ENCODE results near the gene SLC25A21.

Gene SLC25A21

GRCh38 chr14:37061697-37062096 is 110.7 kb downstream of the SLC25A21 start:
- WGBS (ENCODE audit: insufficient coverage), result 88% methylated on average over 1 of the region's 1 CpG
- ChIA-PET CTCF (no interaction called here), POLR2A (no interaction called here)
- H3K9me3 ChIP-seq (ENCODE audit: control extremely low read depth in 1 of 5, control insufficient read depth in 4 of 5, insufficient read depth in 2 of 5, low read depth in 1 of 5, low read length in 4 of 5), result no peaks in the 10 kb centered on the region
- no peak for DNase-seq
- H3K4me1 ChIP-seq (ENCODE audit: control extremely low read depth in 1 of 4, control insufficient read depth in 4 of 4, insufficient read depth in 4 of 4, low read length in 3 of 4), result no peaks in the 10 kb centered on the region
- H3K27me3 ChIP-seq (replicated peaks in 2 of 5; ENCODE audit: control insufficient read depth in 4 of 5, insufficient read depth in 5 of 5, low read length in 4 of 5), result no peaks in the 10 kb centered on the region
- no peaks in the 10 kb centered on the region for H3K36me3 ChIP-seq (ENCODE audit: control insufficient read depth in 4 of 4, insufficient read depth in 4 of 4, low read length in 3 of 4)
- H3K4me3 ChIP-seq (ENCODE audit: control insufficient read depth in 1 of 7, extremely low read depth in 1 of 7, insufficient read depth in 4 of 7, low read depth in 2 of 7, low read length in 6 of 7), result no peak overlapping the region
- no peak overlapping the region for H3K27ac ChIP-seq (ENCODE audit: insufficient read depth in 1 of 2, low read depth in 1 of 2, low read length in 2 of 2, poor library complexity in 1 of 2, severe bottlenecking in 2 of 2)

GRCh38 chr14:37060496-37061260 is 111.7 kb downstream of the SLC25A21 start:
- DNase-seq, result no peak
- ChIA-PET POLR2A (no interaction called here), CTCF (no interaction called here)
- H3K4me1 ChIP-seq (ENCODE audit: control extremely low read depth in 1 of 4, control insufficient read depth in 4 of 4, insufficient read depth in 4 of 4, low read length in 3 of 4), result no peaks in the 10 kb centered on the region
- H3K4me3 ChIP-seq (ENCODE audit: control insufficient read depth in 1 of 7, extremely low read depth in 1 of 7, insufficient read depth in 4 of 7, low read depth in 2 of 7, low read length in 6 of 7), result no peak overlapping the region
- H3K27me3 ChIP-seq (replicated peaks in 2 of 5; ENCODE audit: control insufficient read depth in 4 of 5, insufficient read depth in 5 of 5, low read length in 4 of 5), result no peaks in the 10 kb centered on the region
- WGBS (ENCODE audit: insufficient coverage), result 86% methylated on average over 1 of the region's 3 CpGs
- H3K9me3 ChIP-seq (ENCODE audit: control extremely low read depth in 1 of 5, control insufficient read depth in 4 of 5, insufficient read depth in 2 of 5, low read depth in 1 of 5, low read length in 4 of 5), result no peaks in the 10 kb centered on the region
- no peak overlapping the region for H3K27ac ChIP-seq (ENCODE audit: insufficient read depth in 1 of 2, low read depth in 1 of 2, low read length in 2 of 2, poor library complexity in 1 of 2, severe bottlenecking in 2 of 2)
- no peaks in the 10 kb centered on the region for H3K36me3 ChIP-seq (ENCODE audit: control insufficient read depth in 4 of 4, insufficient read depth in 4 of 4, low read length in 3 of 4)

GRCh38 chr14:37057776-37058175 is 114.6 kb downstream of the SLC25A21 start:
- Histone ChIP-seq H3K27me3 (replicated peaks in 2 of 5; ENCODE audit: control insufficient read depth in 4 of 5, insufficient read depth in 5 of 5, low read length in 4 of 5) (no peaks in the 10 kb centered on the region), H3K27ac (ENCODE audit: insufficient read depth in 1 of 2, low read depth in 1 of 2, low read length in 2 of 2, poor library complexity in 1 of 2, severe bottlenecking in 2 of 2) (no peak overlapping the region), H3K9me3 (ENCODE audit: control extremely low read depth in 1 of 5, control insufficient read depth in 4 of 5, insufficient read depth in 2 of 5, low read depth in 1 of 5, low read length in 4 of 5) (peaks cover 0 to 2% (median 0%) of the 10 kb centered on the region in 5 experiments), H3K36me3 (ENCODE audit: control insufficient read depth in 4 of 4, insufficient read depth in 4 of 4, low read length in 3 of 4) (no peaks in the 10 kb centered on the region), H3K4me3 (ENCODE audit: control insufficient read depth in 1 of 7, extremely low read depth in 1 of 7, insufficient read depth in 4 of 7, low read depth in 2 of 7, low read length in 6 of 7) (no peak overlapping the region), H3K4me1 (ENCODE audit: control extremely low read depth in 1 of 4, control insufficient read depth in 4 of 4, insufficient read depth in 4 of 4, low read length in 3 of 4) (no peaks in the 10 kb centered on the region)
- DNase-seq, result no peak
- CTCF ChIA-PET, result no interaction called here
- POLR2A ChIA-PET, result no interaction called here
- WGBS (ENCODE audit: insufficient coverage), result no CpG with 5 or more reads among the region's 3 CpGs

GRCh38 chr14:37056473-37056872 is 115.9 kb downstream of the SLC25A21 start:
- ChIA-PET CTCF (no interaction called here), POLR2A (no interaction called here)
- Histone ChIP-seq H3K27ac (ENCODE audit: insufficient read depth in 1 of 2, low read depth in 1 of 2, low read length in 2 of 2, poor library complexity in 1 of 2, severe bottlenecking in 2 of 2) (no peak overlapping the region), H3K9me3 (ENCODE audit: control extremely low read depth in 1 of 5, control insufficient read depth in 4 of 5, insufficient read depth in 2 of 5, low read depth in 1 of 5, low read length in 4 of 5) (peaks cover 0 to 2% (median 0%) of the 10 kb centered on the region in 5 experiments), H3K36me3 (ENCODE audit: control insufficient read depth in 4 of 4, insufficient read depth in 4 of 4, low read length in 3 of 4) (no peaks in the 10 kb centered on the region), H3K4me3 (ENCODE audit: control insufficient read depth in 1 of 7, extremely low read depth in 1 of 7, insufficient read depth in 4 of 7, low read depth in 2 of 7, low read length in 6 of 7) (no peak overlapping the region), H3K4me1 (ENCODE audit: control extremely low read depth in 1 of 4, control insufficient read depth in 4 of 4, insufficient read depth in 4 of 4, low read length in 3 of 4) (no peaks in the 10 kb centered on the region), H3K27me3 (replicated peaks in 2 of 5; ENCODE audit: control insufficient read depth in 4 of 5, insufficient read depth in 5 of 5, low read length in 4 of 5) (no peaks in the 10 kb centered on the region)
- DNase-seq, result no peak
- WGBS (ENCODE audit: insufficient coverage), result 79% methylated on average over 2 of the region's 3 CpGs

- Histone ChIP-seq H3K4me1 (ENCODE audit: control extremely low read depth in 1 of 4, control insufficient read depth in 4 of 4, insufficient read depth in 4 of 4, low read length in 3 of 4) (no peaks in the 10 kb centered on the region), H3K4me3 (ENCODE audit: control insufficient read depth in 1 of 7, extremely low read depth in 1 of 7, insufficient read depth in 4 of 7, low read depth in 2 of 7, low read length in 6 of 7) (no peak overlapping the region), H3K27ac (ENCODE audit: insufficient read depth in 1 of 2, low read depth in 1 of 2, low read length in 2 of 2, poor library complexity in 1 of 2, severe bottlenecking in 2 of 2) (no peak overlapping the region), H3K27me3 (replicated peaks in 2 of 5; ENCODE audit: control insufficient read depth in 4 of 5, insufficient read depth in 5 of 5, low read length in 4 of 5) (no peaks in the 10 kb centered on the region), H3K9me3 (ENCODE audit: control extremely low read depth in 1 of 5, control insufficient read depth in 4 of 5, insufficient read depth in 2 of 5, low read depth in 1 of 5, low read length in 4 of 5) (peaks cover 0 to 2% (median 0%) of the 10 kb centered on the region in 5 experiments), H3K36me3 (ENCODE audit: control insufficient read depth in 4 of 4, insufficient read depth in 4 of 4, low read length in 3 of 4) (no peaks in the 10 kb centered on the region)
- POLR2A ChIA-PET, result no interaction called here
- no peak for DNase-seq
- WGBS (ENCODE audit: insufficient coverage), result no CpG with 5 or more reads among the region's 2 CpGs
- CTCF ChIA-PET, result no interaction called here
Observed at GRCh38 chr14:37054869-37055268, 117.5 kb downstream of the SLC25A21 start.

- ChIA-PET POLR2A (no interaction called here), CTCF (no interaction called here)
- Histone ChIP-seq H3K36me3 (ENCODE audit: control insufficient read depth in 4 of 4, insufficient read depth in 4 of 4, low read length in 3 of 4) (no peaks in the 10 kb centered on the region), H3K4me3 (ENCODE audit: control insufficient read depth in 1 of 7, extremely low read depth in 1 of 7, insufficient read depth in 4 of 7, low read depth in 2 of 7, low read length in 6 of 7) (no peak overlapping the region), H3K9me3 (ENCODE audit: control extremely low read depth in 1 of 5, control insufficient read depth in 4 of 5, insufficient read depth in 2 of 5, low read depth in 1 of 5, low read length in 4 of 5) (peaks cover 0 to 2% (median 0%) of the 10 kb centered on the region in 5 experiments), H3K27me3 (replicated peaks in 2 of 5; ENCODE audit: control insufficient read depth in 4 of 5, insufficient read depth in 5 of 5, low read length in 4 of 5) (no peaks in the 10 kb centered on the region), H3K4me1 (ENCODE audit: control extremely low read depth in 1 of 4, control insufficient read depth in 4 of 4, insufficient read depth in 4 of 4, low read length in 3 of 4) (no peaks in the 10 kb centered on the region), H3K27ac (ENCODE audit: insufficient read depth in 1 of 2, low read depth in 1 of 2, low read length in 2 of 2, poor library complexity in 1 of 2, severe bottlenecking in 2 of 2) (no peak overlapping the region)
- no peak for DNase-seq
Observed at GRCh38 chr14:37054144-37054543, 118.3 kb downstream of the SLC25A21 start.

- no peaks in the 10 kb centered on the region for H3K27me3 ChIP-seq (replicated peaks in 2 of 5; ENCODE audit: control insufficient read depth in 4 of 5, insufficient read depth in 5 of 5, low read length in 4 of 5)
- 96% methylated on average over 4 of the region's 5 CpGs for WGBS (ENCODE audit: insufficient coverage)
- peaks cover 0 to 2% (median 0%) of the 10 kb centered on the region in 5 experiments for H3K9me3 ChIP-seq (ENCODE audit: control extremely low read depth in 1 of 5, control insufficient read depth in 4 of 5, insufficient read depth in 2 of 5, low read depth in 1 of 5, low read length in 4 of 5)
- no peak overlapping the region for H3K27ac ChIP-seq (ENCODE audit: insufficient read depth in 1 of 2, low read depth in 1 of 2, low read length in 2 of 2, poor library complexity in 1 of 2, severe bottlenecking in 2 of 2)
- ChIA-PET CTCF (no interaction called here), POLR2A (no interaction called here)
- H3K4me3 ChIP-seq (ENCODE audit: control insufficient read depth in 1 of 7, extremely low read depth in 1 of 7, insufficient read depth in 4 of 7, low read depth in 2 of 7, low read length in 6 of 7), result no peak overlapping the region
- H3K4me1 ChIP-seq (ENCODE audit: control extremely low read depth in 1 of 4, control insufficient read depth in 4 of 4, insufficient read depth in 4 of 4, low read length in 3 of 4), result no peaks in the 10 kb centered on the region
- H3K36me3 ChIP-seq (ENCODE audit: control insufficient read depth in 4 of 4, insufficient read depth in 4 of 4, low read length in 3 of 4), result no peaks in the 10 kb centered on the region
- DNase-seq, result no peak
Observed at GRCh38 chr14:37051680-37052079, 120.7 kb downstream of the SLC25A21 start.

Measured in common myeloid progenitor, CD34-positive (primary cell).